Raji (cell line): ENCODE measurements around the gene GCN1.

ENCODE experiments used
- POLR2A ChIP-seq: IDR thresholded peaks from 2 replicates; pipeline ENCODE4 v1.6.1; 2011; ENCODE audit warnings: low read depth, low read length, control low read depth; ENCODE audit not compliant: insufficient read depth

GCN1 gene

GRCh38 chr12:120172053-120172452 lies 22.5 kb downstream of the GCN1 start:
- no peak for TF ChIP-seq POLR2A

- TF ChIP-seq POLR2A = no peak
Measured at GRCh38 chr12:120170631-120171030, 23.9 kb downstream of the GCN1 start.

GRCh38 chr12:120169946-120170345 lies 24.6 kb downstream of the GCN1 start:
- no peak for TF ChIP-seq POLR2A

- no peak for TF ChIP-seq POLR2A
Measured at GRCh38 chr12:120168337-120168736, 26.2 kb downstream of the GCN1 start.

- no peak for TF ChIP-seq POLR2A
Measured at GRCh38 chr12:120167529-120168095, 26.9 kb downstream of the GCN1 start.

GRCh38 chr12:120164293-120164692 lies 30.2 kb downstream of the GCN1 start:
- TF ChIP-seq POLR2A = no peak

- TF ChIP-seq POLR2A = no peak
Measured at GRCh38 chr12:120162763-120163162, 31.8 kb downstream of the GCN1 start.

GRCh38 chr12:120161852-120162251 lies 32.7 kb downstream of the GCN1 start:
- TF ChIP-seq POLR2A = no peak

GRCh38 chr12:120159509-120160237 lies 34.8 kb downstream of the GCN1 start:
- TF ChIP-seq POLR2A = no peak

GRCh38 chr12:120158351-120158750 lies 36.2 kb downstream of the GCN1 start:
- no peak for TF ChIP-seq POLR2A

- TF ChIP-seq POLR2A = no peak
Measured at GRCh38 chr12:120157678-120158077, 36.8 kb downstream of the GCN1 start.

GRCh38 chr12:120156315-120157259 lies 37.9 kb downstream of the GCN1 start:
- no peak for TF ChIP-seq POLR2A

GRCh38 chr12:120155072-120155471 lies 39.4 kb downstream of the GCN1 start:
- no peak for TF ChIP-seq POLR2A

- TF ChIP-seq POLR2A = no peak
Measured at GRCh38 chr12:120150919-120151525, 43.5 kb downstream of the GCN1 start.

GRCh38 chr12:120148011-120148410 lies 46.5 kb downstream of the GCN1 start:
- no peak for TF ChIP-seq POLR2A

GRCh38 chr12:120145164-120145563 lies 49.4 kb downstream of the GCN1 start:
- no peak for TF ChIP-seq POLR2A

- TF ChIP-seq POLR2A = no peak
Measured at GRCh38 chr12:120144215-120144614, 50.3 kb downstream of the GCN1 start.
